Measurements from ENCODE around the gene MARCHF2. TPM values are rescaled to one million over a fixed set of nuclear protein-coding genes. Genes with fewer than 3 reads are reported as not detected.

Gene MARCHF2
- total and polyA plus RNA-seq, 2 donors (not counting 1 experiment from before 2014, with no cell fraction given), result 22.9 to 52.6 TPM

DNA sequence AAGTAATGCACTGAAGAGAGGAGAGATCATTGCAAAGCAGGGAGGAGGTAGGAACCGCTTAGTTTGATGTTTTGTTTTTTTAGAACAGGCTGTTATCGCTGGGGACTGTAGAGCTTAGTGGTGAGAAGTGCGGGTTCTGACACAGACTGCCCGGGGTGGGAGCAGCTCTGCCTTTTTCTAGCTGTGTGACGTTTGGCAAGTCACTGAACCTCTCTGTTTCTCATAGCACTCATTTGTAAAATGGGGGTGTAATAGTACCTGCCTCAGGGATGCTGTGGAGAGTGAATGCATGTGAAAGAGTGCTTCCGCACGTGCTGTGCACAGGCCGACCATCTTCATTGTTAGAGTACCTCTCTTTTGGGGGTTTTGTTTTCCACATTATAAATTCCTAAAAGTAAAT lies 70.1 kb downstream of the MARCHF2 start:
- Mint-ChIP-seq H3K4me1 (peaks cover 30% of the 10 kb centered on the region), H3K27me3 (no peaks in the 10 kb centered on the region), H3K4me3 (no peak overlapping the region), H3K27ac (no peak overlapping the region), H3K9me3 (ENCODE audit: insufficient read depth) (no peaks in the 10 kb centered on the region)
- no peaks in the 10 kb centered on the region for H3K27me3 ChIP-seq (replicated peaks in 1 of 4; ENCODE audit: control extremely low read depth in 1 of 4, control insufficient read depth in 3 of 4, insufficient read depth in 4 of 4, low read length in 3 of 4)
- DNase-seq (no peak), ATAC-seq (ENCODE audit: low read depth) (no peak)
- H3K4me1 ChIP-seq (ENCODE audit: control insufficient read depth in 2 of 2, insufficient read depth in 2 of 2, low read length in 2 of 2), result peaks cover 11 to 21% of the 10 kb centered on the region in 2 donors
- peaks cover 92% of the 10 kb centered on the region for H4K20me1 ChIP-seq (ENCODE audit: control insufficient read depth, insufficient read depth, low read length, poor library complexity, severe bottlenecking)
- WGBS (ENCODE audit: insufficient coverage), result 98% methylated on average over 4 of the region's 8 CpGs
- ChIA-PET POLR2A (no interaction called here), CTCF (interaction anchor here (1.1 kb wide), 1 partner anchor 99 kb away, joined by 3 read pairs; no protein-coding TSS in a partner anchor)
- peaks cover 0 to 86% of the 10 kb centered on the region in 2 experiments for H3K36me3 ChIP-seq (replicated peaks in 1 of 2; ENCODE audit: control extremely low read depth in 1 of 2, control insufficient read depth in 1 of 2, extremely low read depth in 1 of 2, insufficient read depth in 2 of 2, low read length in 1 of 2)
- H3K9me3 ChIP-seq (ENCODE audit: control extremely low read depth in 1 of 3, control insufficient read depth in 2 of 3, insufficient read depth in 1 of 3, low read length in 2 of 3), result peaks cover 0 to 3% (median 0%) of the 10 kb centered on the region in 3 donors
- no peak overlapping the region for H3K4me2 ChIP-seq (replicated peaks; ENCODE audit: low read depth, low read length, poor library complexity, severe bottlenecking)
- H2AFZ ChIP-seq (ENCODE audit: insufficient read depth, low read depth, low read length, poor library complexity, severe bottlenecking), result no peak overlapping the region
- intact Hi-C loops (cut with micrococcal nuclease), result no loop called here
- TF ChIP-seq, protein P1, sequence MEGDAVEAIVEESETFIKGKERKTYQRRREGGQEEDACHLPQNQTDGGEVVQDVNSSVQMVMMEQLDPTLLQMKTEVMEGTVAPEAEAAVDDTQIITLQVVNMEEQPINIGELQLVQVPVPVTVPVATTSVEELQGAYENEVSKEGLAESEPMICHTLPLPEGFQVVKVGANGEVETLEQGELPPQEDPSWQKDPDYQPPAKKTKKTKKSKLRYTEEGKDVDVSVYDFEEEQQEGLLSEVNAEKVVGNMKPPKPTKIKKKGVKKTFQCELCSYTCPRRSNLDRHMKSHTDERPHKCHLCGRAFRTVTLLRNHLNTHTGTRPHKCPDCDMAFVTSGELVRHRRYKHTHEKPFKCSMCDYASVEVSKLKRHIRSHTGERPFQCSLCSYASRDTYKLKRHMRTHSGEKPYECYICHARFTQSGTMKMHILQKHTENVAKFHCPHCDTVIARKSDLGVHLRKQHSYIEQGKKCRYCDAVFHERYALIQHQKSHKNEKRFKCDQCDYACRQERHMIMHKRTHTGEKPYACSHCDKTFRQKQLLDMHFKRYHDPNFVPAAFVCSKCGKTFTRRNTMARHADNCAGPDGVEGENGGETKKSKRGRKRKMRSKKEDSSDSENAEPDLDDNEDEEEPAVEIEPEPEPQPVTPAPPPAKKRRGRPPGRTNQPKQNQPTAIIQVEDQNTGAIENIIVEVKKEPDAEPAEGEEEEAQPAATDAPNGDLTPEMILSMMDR (IDR thresholded peaks at IDR 0.05), result no peak
- no peak for TF ChIP-seq EZH2 (IDR thresholded peaks at IDR 0.05; ENCODE audit: borderline replicate concordance, insufficient read depth, low read depth, low read length, poor library complexity, severe bottlenecking)
- H3K79me2 ChIP-seq (ENCODE audit: control insufficient read depth, insufficient read depth, low read length), result peaks cover 81% of the 10 kb centered on the region
- no peak overlapping the region for H3K27ac ChIP-seq (ENCODE audit: low read length in 2 of 2)
- H3K4me3 ChIP-seq (ENCODE audit: control extremely low read depth in 1 of 5, extremely low read depth in 1 of 5, insufficient read depth in 1 of 5, low read depth in 2 of 5, low read length in 4 of 5), result no peak overlapping the region
- H3K9ac ChIP-seq (ENCODE audit: low read length), result no peak overlapping the region

DNA sequence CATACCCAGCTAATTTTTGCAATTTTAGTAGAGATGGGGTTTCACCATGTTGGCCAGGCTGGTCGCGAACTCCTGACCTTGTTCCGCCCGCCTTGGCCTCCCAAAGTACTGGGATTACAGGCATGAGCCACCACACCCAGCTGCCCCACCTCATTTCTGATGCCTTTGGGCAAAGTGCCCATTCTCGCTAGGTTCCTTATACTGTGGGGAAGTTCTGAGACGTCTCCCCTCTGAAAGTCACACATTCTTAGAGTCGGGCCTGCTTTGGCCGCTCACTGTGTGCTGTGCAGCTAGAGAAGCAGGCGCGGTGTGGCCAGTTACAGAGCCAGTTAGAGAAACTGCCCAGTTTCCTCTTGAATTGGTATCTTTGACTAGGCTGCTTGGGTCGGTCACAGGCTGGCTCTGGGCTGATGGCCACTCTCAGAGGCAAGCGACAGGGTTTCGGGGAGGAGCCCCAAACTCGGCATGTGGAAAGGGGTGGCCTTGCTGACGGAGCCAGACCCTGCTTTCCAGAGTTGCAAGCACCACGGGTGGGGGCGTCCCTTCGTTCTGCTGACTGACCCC lies 71.3 kb downstream of the MARCHF2 start:
- DNase-seq, result no peak
- peaks cover 68% of the 10 kb centered on the region for H3K79me2 ChIP-seq (ENCODE audit: control insufficient read depth, insufficient read depth, low read length)
- no peak overlapping the region for H2AFZ ChIP-seq (ENCODE audit: insufficient read depth, low read depth, low read length, poor library complexity, severe bottlenecking)
- peaks cover 0 to 3% (median 0%) of the 10 kb centered on the region in 3 donors for H3K9me3 ChIP-seq (ENCODE audit: control extremely low read depth in 1 of 3, control insufficient read depth in 2 of 3, insufficient read depth in 1 of 3, low read length in 2 of 3)
- Mint-ChIP-seq H3K27ac (no peak overlapping the region), H3K4me3 (no peak overlapping the region), H3K9me3 (ENCODE audit: insufficient read depth) (no peaks in the 10 kb centered on the region), H3K4me1 (peaks cover 26% of the 10 kb centered on the region), H3K27me3 (no peaks in the 10 kb centered on the region)
- intact Hi-C loops (cut with micrococcal nuclease), result no loop called here
- POLR2A ChIA-PET, result interaction anchor here (0.7 kb wide), 1 partner anchor 21 kb away, joined by 7 read pairs; no protein-coding TSS in a partner anchor
- H3K4me2 ChIP-seq (replicated peaks; ENCODE audit: low read depth, low read length, poor library complexity, severe bottlenecking), result no peak overlapping the region
- no peak overlapping the region for H3K4me3 ChIP-seq (ENCODE audit: control extremely low read depth in 1 of 5, extremely low read depth in 1 of 5, insufficient read depth in 1 of 5, low read depth in 2 of 5, low read length in 4 of 5)
- H3K27ac ChIP-seq (ENCODE audit: low read length in 2 of 2), result no peak overlapping the region
- no peaks in the 10 kb centered on the region for H3K27me3 ChIP-seq (replicated peaks in 1 of 4; ENCODE audit: control extremely low read depth in 1 of 4, control insufficient read depth in 3 of 4, insufficient read depth in 4 of 4, low read length in 3 of 4)
- H3K9ac ChIP-seq (ENCODE audit: low read length), result no peak overlapping the region
- peaks cover 11 to 21% of the 10 kb centered on the region in 2 donors for H3K4me1 ChIP-seq (ENCODE audit: control insufficient read depth in 2 of 2, insufficient read depth in 2 of 2, low read length in 2 of 2)
- 94% methylated on average over 15 of the region's 18 CpGs for WGBS (ENCODE audit: insufficient coverage)
- CTCF ChIA-PET, result interaction anchor here (0.8 kb wide), 1 partner anchor 97 kb away, joined by 3 read pairs; no protein-coding TSS in a partner anchor
- peaks cover 83% of the 10 kb centered on the region for H4K20me1 ChIP-seq (ENCODE audit: control insufficient read depth, insufficient read depth, low read length, poor library complexity, severe bottlenecking)
- TF ChIP-seq EZH2 (IDR thresholded peaks at IDR 0.05; ENCODE audit: borderline replicate concordance, insufficient read depth, low read depth, low read length, poor library complexity, severe bottlenecking), result no peak
- TF ChIP-seq, protein P1 (IDR thresholded peaks at IDR 0.05), result no peak
- peaks cover 0 to 87% of the 10 kb centered on the region in 2 experiments for H3K36me3 ChIP-seq (replicated peaks in 1 of 2; ENCODE audit: control extremely low read depth in 1 of 2, control insufficient read depth in 1 of 2, extremely low read depth in 1 of 2, insufficient read depth in 2 of 2, low read length in 1 of 2)
- no peak for ATAC-seq (ENCODE audit: low read depth)
